ENCODE results near the gene CADPS.

GRCh38 chr3:62480056-62480455, 395.2 kb downstream of the CADPS start:
- TF ChIP-seq CTCF (optimal IDR thresholded peaks at IDR 0.05 in 1 of 3, IDR thresholded peaks at IDR 0.05 in 1 of 3, conservative IDR thresholded peaks at IDR 0.05 in 1 of 3; ENCODE audit: extremely low read depth in 1 of 3, insufficient read depth in 2 of 3, low read length in 3 of 3) (no peak), EZH2 (IDR thresholded peaks at IDR 0.05; ENCODE audit: low read length) (no peak)
